Cerebellar nuclear complex (tissue), 1 donor: Measurements from ENCODE around the gene CRLF3.
"Not testable (repeated sequence)": the region's sequence is repeated elsewhere in the genome, so short reads cannot be mapped to it uniquely, and the experiment has no call there.

Experiments used
- DNase-seq, 2 experiments: peaks; one replicate each; lab custom pipeline; 2025; lab: John Stamatoyannopoulos, UW

CRLF3 gene

DNA sequence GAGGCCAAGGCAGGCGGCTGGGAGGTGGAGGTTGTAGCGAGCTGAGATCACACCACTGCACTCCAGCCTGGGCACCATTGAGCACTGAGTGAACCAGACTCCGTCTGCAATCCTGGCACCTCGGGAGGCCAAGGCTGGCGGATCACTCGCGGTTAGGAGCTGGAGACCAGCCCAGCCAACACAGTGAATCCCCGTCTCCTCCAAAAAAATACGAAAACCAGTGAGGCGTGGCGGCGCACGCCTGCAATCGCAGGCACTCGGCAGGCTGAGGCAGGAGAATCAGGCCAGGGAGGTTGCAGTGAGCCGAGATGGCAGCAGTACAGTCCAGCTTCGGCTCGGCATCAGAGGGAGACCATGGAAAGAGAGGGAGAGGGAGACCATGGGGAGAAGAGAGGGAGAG is 88.1 kb downstream of the CRLF3 start:
- DNase-seq: not testable (repeated sequence)

DNA sequence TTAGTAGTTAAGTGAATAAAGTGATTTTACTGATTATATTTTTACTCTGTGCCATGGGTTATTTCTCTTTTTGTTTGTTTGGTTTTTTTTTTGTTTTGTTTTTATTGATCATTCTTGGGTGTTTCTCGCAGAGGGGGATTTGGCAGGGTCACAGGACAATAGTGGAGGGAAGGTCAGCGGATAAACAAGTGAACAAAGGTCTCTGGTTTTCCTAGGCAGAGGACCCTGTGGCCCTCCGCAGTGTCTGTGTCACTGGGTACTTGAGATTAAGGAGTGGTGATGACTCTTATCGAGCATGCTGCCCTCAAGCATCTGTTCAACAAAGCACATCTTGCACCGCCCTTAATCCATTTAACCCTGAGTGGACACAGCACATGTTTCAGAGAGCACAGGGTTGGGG is 88.8 kb downstream of the CRLF3 start:
- DNase-seq: not testable (repeated sequence)

DNA sequence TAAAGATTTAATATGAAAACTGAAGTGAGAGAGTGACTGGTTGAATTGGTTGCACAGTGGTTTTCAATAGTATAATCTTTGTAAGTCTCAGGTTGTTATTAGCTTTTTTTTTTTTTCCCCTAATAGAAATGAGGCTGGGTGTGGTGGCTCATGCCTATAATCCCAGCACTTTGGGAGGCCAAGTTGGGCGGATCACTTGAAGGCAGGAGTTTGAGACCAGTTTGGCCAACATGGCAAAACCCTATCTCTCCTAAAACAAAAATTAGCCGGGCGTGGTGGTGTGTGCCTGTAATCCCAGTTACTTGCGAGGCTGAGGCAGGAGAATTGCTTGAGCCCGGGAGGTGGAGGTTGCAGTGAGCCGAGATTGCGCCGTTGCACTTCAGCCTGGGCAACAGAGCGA is 89.3 kb downstream of the CRLF3 start:
- DNase-seq: not testable (repeated sequence)

DNA sequence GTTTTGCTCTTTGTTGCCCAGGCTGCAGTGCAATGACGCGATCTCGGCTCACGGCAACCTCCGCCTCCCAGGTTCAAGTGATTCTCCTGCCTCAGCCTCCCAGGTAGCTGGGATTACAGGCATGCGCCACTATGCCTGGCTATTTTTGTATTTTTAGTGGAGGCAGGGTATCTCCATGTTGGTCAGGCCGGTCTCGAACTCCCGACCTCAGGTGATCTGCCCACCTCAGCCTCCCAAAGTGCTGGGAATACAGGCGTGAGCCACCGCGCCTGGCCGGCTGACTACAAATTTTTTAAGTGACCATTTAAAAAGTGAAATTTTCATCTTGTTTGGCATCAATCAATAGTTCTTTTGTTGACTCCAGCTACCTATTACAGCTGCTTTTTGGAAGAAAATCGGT is 90.3 kb downstream of the CRLF3 start:
- not testable (repeated sequence) for DNase-seq
